Activated CD8-positive, alpha-beta memory T cell treated with anti-CD3 and anti-CD28 coated beads for 4 hours (primary cell): ENCODE data around the gene DRD1.
"Not testable (repeated sequence)": the region's sequence is repeated elsewhere in the genome, so short reads cannot be mapped to it uniquely, and the experiment has no call there.

ENCODE experiments used
- DNase-seq, 2 donors: peaks; one replicate each; pipeline ENCODE4 v3.0.0-alpha.2; 2020; ENCODE audit warnings: low read depth in 2 of 2

Gene DRD1

GRCh38 chr5:175427762-175428161 is 16.2 kb downstream of the DRD1 start:
- DNase-seq, result no peak

- DNase-seq, result not testable (repeated sequence)
Observed at GRCh38 chr5:175424594-175424993, 19.4 kb downstream of the DRD1 start.

- no peak for DNase-seq
Observed at GRCh38 chr5:175422058-175422457, 21.9 kb downstream of the DRD1 start.

GRCh38 chr5:175420383-175420782 is 23.6 kb downstream of the DRD1 start:
- no peak for DNase-seq

GRCh38 chr5:175418251-175418650 is 25.7 kb downstream of the DRD1 start:
- DNase-seq, result no peak

- DNase-seq, result no peak
Observed at GRCh38 chr5:175417384-175417783, 26.6 kb downstream of the DRD1 start.

GRCh38 chr5:175415303-175415702 is 28.7 kb downstream of the DRD1 start:
- DNase-seq, result no peak

GRCh38 chr5:175410926-175411325 is 33.1 kb downstream of the DRD1 start:
- DNase-seq, result no peak

- no peak for DNase-seq
Observed at GRCh38 chr5:175406300-175406699, 37.7 kb downstream of the DRD1 start.

- DNase-seq, result not testable (repeated sequence)
Observed at GRCh38 chr5:175397590-175398297, 46.2 kb downstream of the DRD1 start.

GRCh38 chr5:175395430-175395829 is 48.6 kb downstream of the DRD1 start:
- DNase-seq, result not testable (repeated sequence)

GRCh38 chr5:175394601-175395000 is 49.4 kb downstream of the DRD1 start:
- DNase-seq, result no peak

- DNase-seq, result no peak
Observed at GRCh38 chr5:175393897-175394296, 50.1 kb downstream of the DRD1 start.

- no peak for DNase-seq
Observed at GRCh38 chr5:175392236-175392635, 51.7 kb downstream of the DRD1 start.

GRCh38 chr5:175390352-175391083 is 53.5 kb downstream of the DRD1 start:
- no peak for DNase-seq
